Stimulated activated CD4-positive, alpha-beta T cell treated with anti-CD3 and anti-CD28 coated beads, Interleukin-4, amount 100 ng/mL, for 4 hours (primary cell): Measurements from ENCODE around the gene RGS7.
"Not testable (repeated sequence)": the region's sequence is repeated elsewhere in the genome, so short reads cannot be mapped to it uniquely, and the experiment has no call there.

Source experiments
- DNase-seq, 2 experiments: peaks; one replicate each; pipeline ENCODE4 v3.0.0-alpha.2; 2020

Gene RGS7

GRCh38 chr1:241270016-241270415, 87.0 kb downstream of the RGS7 start:
- no peak for DNase-seq

GRCh38 chr1:241269116-241269515, 87.9 kb downstream of the RGS7 start:
- DNase-seq: no peak

- DNase-seq: no peak
These were observed 90.9 kb downstream of the RGS7 start for GRCh38 chr1:241266121-241266520.

- DNase-seq: no peak
These were observed 91.6 kb downstream of the RGS7 start for GRCh38 chr1:241265428-241265827.

GRCh38 chr1:241263346-241263745, 93.7 kb downstream of the RGS7 start:
- no peak for DNase-seq

- no peak for DNase-seq
These were observed 103.5 kb downstream of the RGS7 start for GRCh38 chr1:241253471-241253870.

GRCh38 chr1:241250465-241250864, 106.5 kb downstream of the RGS7 start:
- DNase-seq: no peak

GRCh38 chr1:241240069-241240468, 116.9 kb downstream of the RGS7 start:
- DNase-seq: no peak

- no peak for DNase-seq
These were observed 119.1 kb downstream of the RGS7 start for GRCh38 chr1:241237873-241238272.

- no peak for DNase-seq
These were observed 121.6 kb downstream of the RGS7 start for GRCh38 chr1:241235256-241235897.

- no peak for DNase-seq
These were observed 127.3 kb downstream of the RGS7 start for GRCh38 chr1:241229711-241230110.

GRCh38 chr1:241229216-241229615, 127.8 kb downstream of the RGS7 start:
- no peak for DNase-seq

GRCh38 chr1:241228339-241228738, 128.7 kb downstream of the RGS7 start:
- no peak for DNase-seq

GRCh38 chr1:241225741-241226140, 131.3 kb downstream of the RGS7 start:
- DNase-seq: no peak

GRCh38 chr1:241224189-241224588, 132.8 kb downstream of the RGS7 start:
- not testable (repeated sequence) for DNase-seq

GRCh38 chr1:241222813-241223212, 134.2 kb downstream of the RGS7 start:
- not testable (repeated sequence) for DNase-seq

- DNase-seq: no peak
These were observed 135.7 kb downstream of the RGS7 start for GRCh38 chr1:241221319-241221718.

GRCh38 chr1:241220913-241221312, 136.1 kb downstream of the RGS7 start:
- DNase-seq: not testable (repeated sequence)

GRCh38 chr1:241219449-241219848, 137.6 kb downstream of the RGS7 start:
- no peak for DNase-seq

- DNase-seq: no peak
These were observed 139.5 kb downstream of the RGS7 start for GRCh38 chr1:241217516-241217915.

GRCh38 chr1:241215683-241216082, 141.3 kb downstream of the RGS7 start:
- no peak for DNase-seq

GRCh38 chr1:241215203-241215602, 141.8 kb downstream of the RGS7 start:
- DNase-seq: no peak

GRCh38 chr1:241213139-241213538, 143.9 kb downstream of the RGS7 start:
- no peak for DNase-seq

- DNase-seq: no peak
These were observed 144.4 kb downstream of the RGS7 start for GRCh38 chr1:241212628-241213027.

- DNase-seq: no peak
These were observed 148.1 kb downstream of the RGS7 start for GRCh38 chr1:241208910-241209379.
